Prostate gland (tissue), 2 donors: Measurements from ENCODE around the gene MTMR3. TPM values are rescaled to one million over a fixed set of nuclear protein-coding genes. Genes with fewer than 3 reads are reported as not detected.
A peak's percentile ranks its signal among the peaks of the same experiment; 100 is the strongest.

Experiments used
- DNase-seq: peaks from one replicate; pipeline ENCODE4 v3.0.0-alpha.2; 2019; ENCODE audit warnings: low spot score
- H3K27ac ChIP-seq, 2 donors: fragments of 200-600 bp; sonication (generic); 2 replicates each; pipeline ENCODE4 v1.5.1; 2017 to 2019
- H3K27me3 ChIP-seq: fragments of 200-600 bp; sonication (generic); replicated peaks from 2 replicates; pipeline ENCODE4 v1.5.1; 2019; ENCODE audit not compliant: insufficient read depth
- H3K36me3 ChIP-seq, 2 donors: fragments of 200-600 bp; sonication (generic); 1 replicate in 1 of 2; 2 replicates in 1 of 2; pipeline versions ENCODE4 v1.5.1 to v1.8.1; 2017 to 2019
- H3K4me1 ChIP-seq: fragments of 200-600 bp; sonication (generic); replicated peaks from 2 replicates; pipeline ENCODE4 v1.5.1; 2019
- H3K4me3 ChIP-seq, 2 donors: fragments of 200-600 bp; sonication (generic); 2 replicates each; pipeline ENCODE4 v1.5.1; 2017 to 2019
- H3K9me3 ChIP-seq: fragments of 200-600 bp; sonication (generic); 2 replicates; pipeline ENCODE4 v1.5.1; 2017
- CTCF ChIP-seq, 4 experiments: fragments of 200-600 bp in 2 of 4; fragments of 450-650 bp in 2 of 4; sonication (generic) in 2 of 4; IDR thresholded peaks; 1 replicate in 3 of 4; 2 replicates in 1 of 4; pipeline ENCODE4 v1.5.1; 2016 to 2019; ENCODE audit warnings: antibody characterized with exemption in 4 of 4, mild to moderate bottlenecking in 2 of 4, moderate library complexity in 2 of 4
- POLR2A ChIP-seq: fragments of 450-650 bp; IDR thresholded peaks from one replicate; pipeline ENCODE4 v1.6.1; 2016; ENCODE audit warnings: antibody characterized with exemption, mild to moderate bottlenecking
- POLR2AphosphoS5 ChIP-seq: sonication (generic); formaldehyde crosslinking; IDR thresholded peaks from one replicate; pipeline ENCODE4 v1.6.1; 2017; ENCODE audit warnings: antibody characterized with exemption
- WGBS: methylation state at CpG from one replicate; pipeline ENCODE4 v1.1.5; 2018; 5-methylcytosine and 5-hydroxymethylcytosine counted together
- intact Hi-C: fragments of 100-400 bp; cut with DNase I; formaldehyde crosslinking; loops from one replicate; pipeline ENCODE4 v1.14.2; 2022
- total RNA-seq, 2 donors: library from RNA; depleted of rRNA; stranded (reverse); fragments of >200 nt; gene quantifications; one replicate each; pipeline ENCODE4 v1.1.0, GENCODE V29; 2016

MTMR3 gene
- total RNA-seq, 2 donors from 2014 or later = 37.9 to 93.7 TPM

GRCh38 chr22:29994027-29994715 lies 111.2 kb downstream of the MTMR3 start:
- Histone ChIP-seq H3K4me3 (no peak overlapping the region), H3K9me3 (no peaks in the 10 kb centered on the region), H3K27me3 (no peaks in the 10 kb centered on the region), H3K36me3 (no peaks in the 10 kb centered on the region), H3K4me1 (peaks cover 8% of the 10 kb centered on the region), H3K27ac (peak overlapping the region in 1 of 2 donors; percentile 57)
- peak in 2 of 4 experiments; percentile 7 to 29 for TF ChIP-seq CTCF (IDR thresholded peaks at IDR 0.05)
- no peak for TF ChIP-seq POLR2A
- 56% methylated on average over 3 of the region's 3 CpGs for WGBS
- DNase-seq = no peak
- intact Hi-C loops = no loop called here

GRCh38 chr22:29994943-29995342 lies 112.0 kb downstream of the MTMR3 start:
- H3K27me3 ChIP-seq = no peaks in the 10 kb centered on the region
- no peaks in the 10 kb centered on the region for H3K36me3 ChIP-seq
- H3K9me3 ChIP-seq = no peaks in the 10 kb centered on the region
- H3K4me1 ChIP-seq = peaks cover 8% of the 10 kb centered on the region
- peak overlapping the region in 1 of 2 donors; percentile 36 for H3K27ac ChIP-seq
- TF ChIP-seq POLR2AphosphoS5 (peak; percentile 32), POLR2A (no peak), CTCF (IDR thresholded peaks at IDR 0.05) (no peak)
- DNase-seq = no peak
- intact Hi-C loops = no loop called here
- no peak overlapping the region for H3K4me3 ChIP-seq
- WGBS = 30% methylated on average over 3 of the region's 3 CpGs

- H3K4me1 ChIP-seq = peaks cover 4% of the 10 kb centered on the region
- no peak overlapping the region for H3K27ac ChIP-seq
- DNase-seq = no peak
- no peaks in the 10 kb centered on the region for H3K27me3 ChIP-seq
- H3K4me3 ChIP-seq = no peak overlapping the region
- H3K9me3 ChIP-seq = no peaks in the 10 kb centered on the region
- TF ChIP-seq POLR2AphosphoS5 (no peak), POLR2A (no peak), CTCF (IDR thresholded peaks at IDR 0.05) (no peak)
- intact Hi-C loops = no loop called here
- H3K36me3 ChIP-seq = no peaks in the 10 kb centered on the region
Measured at GRCh38 chr22:29997107-29997506, 114.1 kb downstream of the MTMR3 start.

- Histone ChIP-seq H3K27me3 (no peaks in the 10 kb centered on the region), H3K4me3 (no peak overlapping the region), H3K4me1 (peaks cover 4% of the 10 kb centered on the region), H3K36me3 (no peaks in the 10 kb centered on the region), H3K9me3 (no peaks in the 10 kb centered on the region), H3K27ac (no peak overlapping the region)
- no peak for DNase-seq
- 66% methylated on average over 2 of the region's 2 CpGs for WGBS
- TF ChIP-seq POLR2A (no peak), POLR2AphosphoS5 (no peak), CTCF (IDR thresholded peaks at IDR 0.05) (no peak)
- intact Hi-C loops = no loop called here
Measured at GRCh38 chr22:29997516-29997915, 114.5 kb downstream of the MTMR3 start.
